Measurements from ENCODE around the gene FBXO48. TPM values are rescaled to one million over a fixed set of nuclear protein-coding genes. Genes with fewer than 3 reads are reported as not detected.

Gene FBXO48
- total RNA-seq, 1 donor = 0.72 TPM

- no peak overlapping the region for H2AFZ ChIP-seq (ENCODE audit: low read length)
- H4K20me1 ChIP-seq (ENCODE audit: insufficient read depth, low read length) = no peaks in the 10 kb centered on the region
- peak overlapping the region; percentile 25 for H3K4me2 ChIP-seq (ENCODE audit: insufficient read depth, low read length)
- DNase-seq (ENCODE audit: insufficient read length, low spot score, missing footprints) = no peak
- H3K4me3 ChIP-seq (ENCODE audit: insufficient read depth, low read length) = no peak overlapping the region
- H3K27me3 ChIP-seq (ENCODE audit: insufficient read depth, low read length) = peaks cover 9% of the 10 kb centered on the region
- no peaks in the 10 kb centered on the region for H3K9me3 ChIP-seq (ENCODE audit: low read depth, low read length)
- H3K4me1 ChIP-seq (ENCODE audit: insufficient read depth, low read length) = peaks cover 17% of the 10 kb centered on the region
- no peaks in the 10 kb centered on the region for H3K36me3 ChIP-seq (ENCODE audit: insufficient read depth, low read length)
- no peaks in the 10 kb centered on the region for H3K79me2 ChIP-seq (ENCODE audit: insufficient read depth, low read length)
- TF ChIP-seq, protein P1, sequence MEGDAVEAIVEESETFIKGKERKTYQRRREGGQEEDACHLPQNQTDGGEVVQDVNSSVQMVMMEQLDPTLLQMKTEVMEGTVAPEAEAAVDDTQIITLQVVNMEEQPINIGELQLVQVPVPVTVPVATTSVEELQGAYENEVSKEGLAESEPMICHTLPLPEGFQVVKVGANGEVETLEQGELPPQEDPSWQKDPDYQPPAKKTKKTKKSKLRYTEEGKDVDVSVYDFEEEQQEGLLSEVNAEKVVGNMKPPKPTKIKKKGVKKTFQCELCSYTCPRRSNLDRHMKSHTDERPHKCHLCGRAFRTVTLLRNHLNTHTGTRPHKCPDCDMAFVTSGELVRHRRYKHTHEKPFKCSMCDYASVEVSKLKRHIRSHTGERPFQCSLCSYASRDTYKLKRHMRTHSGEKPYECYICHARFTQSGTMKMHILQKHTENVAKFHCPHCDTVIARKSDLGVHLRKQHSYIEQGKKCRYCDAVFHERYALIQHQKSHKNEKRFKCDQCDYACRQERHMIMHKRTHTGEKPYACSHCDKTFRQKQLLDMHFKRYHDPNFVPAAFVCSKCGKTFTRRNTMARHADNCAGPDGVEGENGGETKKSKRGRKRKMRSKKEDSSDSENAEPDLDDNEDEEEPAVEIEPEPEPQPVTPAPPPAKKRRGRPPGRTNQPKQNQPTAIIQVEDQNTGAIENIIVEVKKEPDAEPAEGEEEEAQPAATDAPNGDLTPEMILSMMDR (IDR thresholded peaks at IDR 0.05; ENCODE audit: extremely low read depth, low read depth, low read length) = peak; percentile 85
- no peak overlapping the region for H3K27ac ChIP-seq (ENCODE audit: low read depth, low read length)
Measured at GRCh38 chr2:68441179-68441993, 25.7 kb downstream of the FBXO48 start.

- DNase-seq (ENCODE audit: insufficient read length, low spot score, missing footprints) = no peak
- H3K4me1 ChIP-seq (ENCODE audit: insufficient read depth, low read length) = peaks cover 32% of the 10 kb centered on the region
- no peaks in the 10 kb centered on the region for H4K20me1 ChIP-seq (ENCODE audit: insufficient read depth, low read length)
- H3K79me2 ChIP-seq (ENCODE audit: insufficient read depth, low read length) = no peaks in the 10 kb centered on the region
- H3K27ac ChIP-seq (ENCODE audit: low read depth, low read length) = no peak overlapping the region
- no peaks in the 10 kb centered on the region for H3K36me3 ChIP-seq (ENCODE audit: insufficient read depth, low read length)
- H3K9me3 ChIP-seq (ENCODE audit: low read depth, low read length) = no peaks in the 10 kb centered on the region
- no peaks in the 10 kb centered on the region for H3K27me3 ChIP-seq (ENCODE audit: insufficient read depth, low read length)
- H3K4me2 ChIP-seq (ENCODE audit: insufficient read depth, low read length) = no peak overlapping the region
- TF ChIP-seq, protein P1 (IDR thresholded peaks at IDR 0.05; ENCODE audit: extremely low read depth, low read depth, low read length) = no peak
- H2AFZ ChIP-seq (ENCODE audit: low read length) = no peak overlapping the region
- H3K4me3 ChIP-seq (ENCODE audit: insufficient read depth, low read length) = no peak overlapping the region
Measured at GRCh38 chr2:68438455-68439303, 28.4 kb downstream of the FBXO48 start.

DNA sequence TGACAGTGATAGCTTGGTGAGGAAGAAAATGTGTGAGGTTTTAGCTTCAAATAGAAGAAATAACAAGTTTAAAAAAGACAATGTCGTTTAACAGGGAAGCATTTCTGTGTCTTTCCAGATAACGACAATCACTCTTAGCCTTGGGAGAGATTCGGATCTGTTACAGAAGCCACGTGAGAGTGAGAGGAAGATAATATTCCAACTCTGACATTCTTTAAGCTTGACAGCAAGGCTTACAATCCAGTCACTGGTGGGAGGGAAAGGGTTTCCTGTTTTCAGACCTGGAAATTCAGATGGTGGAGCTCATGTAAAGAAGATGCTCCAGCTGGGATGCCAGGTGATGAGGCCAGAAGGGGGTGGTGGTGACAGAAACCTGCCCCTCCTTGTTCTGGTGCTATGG lies 30.8 kb downstream of the FBXO48 start:
- Histone ChIP-seq H4K20me1 (ENCODE audit: insufficient read depth, low read length) (no peaks in the 10 kb centered on the region), H3K9me3 (ENCODE audit: low read depth, low read length) (no peaks in the 10 kb centered on the region), H3K27me3 (ENCODE audit: insufficient read depth, low read length) (no peaks in the 10 kb centered on the region), H3K4me1 (ENCODE audit: insufficient read depth, low read length) (peaks cover 26% of the 10 kb centered on the region), H3K27ac (ENCODE audit: low read depth, low read length) (peak overlapping the region; percentile 22), H3K36me3 (ENCODE audit: insufficient read depth, low read length) (no peaks in the 10 kb centered on the region), H3K79me2 (ENCODE audit: insufficient read depth, low read length) (no peaks in the 10 kb centered on the region), H3K4me3 (ENCODE audit: insufficient read depth, low read length) (no peak overlapping the region), H3K4me2 (ENCODE audit: insufficient read depth, low read length) (peak overlapping the region; percentile 48), H2AFZ (ENCODE audit: low read length) (peak overlapping the region; percentile 72)
- DNase-seq (ENCODE audit: insufficient read length, low spot score, missing footprints) = peak; percentile 85
- TF ChIP-seq, protein P1 (IDR thresholded peaks at IDR 0.05; ENCODE audit: extremely low read depth, low read depth, low read length) = no peak

GRCh38 chr2:68435615-68436014 lies 31.5 kb downstream of the FBXO48 start:
- Histone ChIP-seq H3K79me2 (ENCODE audit: insufficient read depth, low read length) (no peaks in the 10 kb centered on the region), H4K20me1 (ENCODE audit: insufficient read depth, low read length) (no peaks in the 10 kb centered on the region), H3K36me3 (ENCODE audit: insufficient read depth, low read length) (no peaks in the 10 kb centered on the region), H3K27ac (ENCODE audit: low read depth, low read length) (peak overlapping the region; percentile 22), H3K27me3 (ENCODE audit: insufficient read depth, low read length) (no peaks in the 10 kb centered on the region), H3K4me1 (ENCODE audit: insufficient read depth, low read length) (peaks cover 21% of the 10 kb centered on the region), H2AFZ (ENCODE audit: low read length) (no peak overlapping the region), H3K4me2 (ENCODE audit: insufficient read depth, low read length) (peak overlapping the region; percentile 48), H3K9me3 (ENCODE audit: low read depth, low read length) (no peaks in the 10 kb centered on the region), H3K4me3 (ENCODE audit: insufficient read depth, low read length) (no peak overlapping the region)
- no peak for DNase-seq (ENCODE audit: insufficient read length, low spot score, missing footprints)
- TF ChIP-seq, protein P1 (IDR thresholded peaks at IDR 0.05; ENCODE audit: extremely low read depth, low read depth, low read length) = no peak
